Measurements from ENCODE around the gene TRDN.
"Not testable (repeated sequence)": the region's sequence is repeated elsewhere in the genome, so short reads cannot be mapped to it uniquely, and the experiment has no call there.

TRDN gene

DNA sequence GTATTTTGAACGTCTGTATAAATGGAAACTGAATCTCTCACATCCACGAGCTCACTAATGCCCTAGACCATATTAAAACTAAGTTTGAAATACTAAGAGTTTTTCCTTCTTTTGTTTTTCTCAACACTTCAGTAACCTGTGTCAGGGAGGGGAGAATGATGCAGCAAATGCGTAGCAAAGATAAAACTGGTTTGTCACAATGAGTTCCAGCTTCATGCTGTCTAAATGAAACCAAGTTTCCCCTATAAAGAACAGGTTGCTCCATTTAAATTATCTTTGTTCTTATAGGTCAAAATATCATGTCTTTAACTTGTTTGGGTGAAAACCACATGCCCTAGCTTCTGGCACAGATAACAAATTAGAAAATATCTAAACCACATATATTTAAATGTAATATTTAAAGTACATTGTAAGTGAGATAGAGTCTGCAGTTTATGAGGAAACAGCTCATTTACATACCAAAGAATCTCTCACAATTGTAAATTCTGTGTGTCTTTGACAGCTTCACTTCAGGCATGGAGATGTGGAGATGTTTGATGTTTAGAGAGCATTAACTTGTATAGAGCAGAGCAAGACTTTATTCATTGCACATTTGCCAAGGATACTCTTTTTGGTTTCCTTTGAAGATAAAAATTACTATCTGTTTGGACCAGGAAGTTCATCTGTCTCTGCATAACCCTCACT, 7.3 kb downstream of the TRDN start:
- DNase-seq (ENCODE audit: low read depth): no peak

DNA sequence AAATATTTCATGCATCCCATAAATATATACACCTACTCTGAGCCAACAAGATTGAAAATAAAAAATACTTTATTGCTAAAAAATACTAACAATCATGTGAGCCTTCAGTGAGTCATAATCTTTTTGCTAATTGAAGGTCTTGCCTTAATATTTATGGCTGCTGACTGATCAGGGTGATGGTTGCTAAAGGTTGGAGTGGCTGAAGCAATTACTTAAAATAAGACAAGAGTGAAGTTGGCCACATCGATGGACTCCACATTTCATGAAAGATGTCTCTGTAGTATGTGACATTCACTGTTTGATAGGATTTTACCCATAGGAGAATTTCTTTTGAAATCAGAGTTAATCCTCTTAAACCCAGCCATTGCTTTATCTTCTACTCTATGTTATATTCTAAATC, 11.1 kb downstream of the TRDN start:
- DNase-seq (ENCODE audit: low read depth): no peak

DNA sequence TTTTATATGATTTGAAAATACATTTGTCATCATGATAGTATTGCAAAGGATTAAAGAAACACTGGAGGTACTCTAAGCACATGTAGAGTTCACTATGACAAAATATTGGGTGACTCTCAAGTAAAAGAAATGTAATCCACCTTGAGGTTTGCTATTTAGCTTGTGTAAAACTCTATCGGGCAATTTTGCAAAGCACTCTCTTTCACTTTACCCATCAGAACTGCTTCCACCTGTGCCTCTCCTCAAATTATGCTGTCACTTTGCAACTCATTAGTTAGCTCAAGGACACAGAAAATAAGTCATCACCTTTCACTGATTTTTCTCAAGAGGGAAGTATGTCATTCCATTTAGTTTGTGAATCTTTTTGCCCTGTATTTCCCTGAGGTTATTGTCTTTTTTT, 14.0 kb downstream of the TRDN start:
- no peak for DNase-seq (ENCODE audit: low read depth)

DNA sequence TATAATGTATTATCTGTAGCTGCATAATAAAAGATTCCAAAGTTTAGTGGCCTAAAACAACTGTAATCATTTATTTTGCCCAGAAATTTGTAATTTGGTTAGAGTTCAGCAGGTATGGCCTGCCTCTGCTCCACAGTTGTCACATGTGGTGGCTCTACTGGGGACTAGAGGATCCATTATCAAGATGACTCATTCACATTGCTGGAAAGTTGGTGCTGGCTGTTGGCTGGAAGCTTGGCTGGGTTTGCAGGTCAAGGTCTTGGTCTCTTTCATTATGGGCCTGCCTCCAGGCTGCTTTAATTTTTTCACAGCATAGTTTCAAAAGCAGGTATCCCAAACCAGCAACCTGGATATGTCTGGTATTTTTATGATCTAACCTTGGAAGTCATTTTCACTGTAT, 17.6 kb downstream of the TRDN start:
- no peak for DNase-seq (ENCODE audit: low read depth)

DNA sequence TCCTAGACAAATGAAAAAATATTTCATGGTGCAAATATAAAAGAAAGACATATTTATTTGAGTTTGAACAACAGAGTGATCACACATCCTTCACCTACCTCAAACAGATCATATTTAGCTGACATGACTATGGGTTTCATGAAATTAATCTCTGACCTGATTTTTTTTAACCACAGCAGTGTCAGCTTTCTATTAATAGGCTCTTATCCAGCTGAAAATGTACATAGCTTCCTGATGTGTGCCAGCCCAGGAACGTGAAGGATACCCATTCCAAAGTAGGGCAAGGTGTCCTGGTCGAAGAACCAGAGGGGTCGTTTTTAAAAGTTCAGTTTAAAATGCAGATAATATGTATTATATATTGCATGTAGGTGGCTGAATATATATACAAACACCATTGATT, 19.8 kb downstream of the TRDN start:
- DNase-seq (ENCODE audit: low read depth): no peak

DNA sequence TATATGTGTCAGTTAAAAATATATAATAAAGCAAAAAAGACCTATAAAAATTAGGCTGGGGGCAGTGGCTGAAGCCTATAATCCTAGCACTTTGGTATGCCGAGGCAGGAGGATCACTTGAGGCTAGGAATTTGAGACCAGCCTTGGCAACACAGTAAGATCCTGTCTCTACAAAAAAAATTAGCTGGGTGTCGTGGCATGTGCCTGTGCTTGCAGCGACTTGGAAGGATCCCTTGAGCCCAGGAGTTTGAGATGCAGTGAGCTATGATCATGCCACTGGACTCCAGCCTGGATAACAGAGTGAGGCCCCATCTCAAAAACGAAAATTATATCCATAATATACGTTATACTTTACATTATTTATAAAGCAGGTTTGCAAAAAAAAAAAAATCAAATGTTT, 20.7 kb downstream of the TRDN start:
- no peak for DNase-seq (ENCODE audit: low read depth)

DNA sequence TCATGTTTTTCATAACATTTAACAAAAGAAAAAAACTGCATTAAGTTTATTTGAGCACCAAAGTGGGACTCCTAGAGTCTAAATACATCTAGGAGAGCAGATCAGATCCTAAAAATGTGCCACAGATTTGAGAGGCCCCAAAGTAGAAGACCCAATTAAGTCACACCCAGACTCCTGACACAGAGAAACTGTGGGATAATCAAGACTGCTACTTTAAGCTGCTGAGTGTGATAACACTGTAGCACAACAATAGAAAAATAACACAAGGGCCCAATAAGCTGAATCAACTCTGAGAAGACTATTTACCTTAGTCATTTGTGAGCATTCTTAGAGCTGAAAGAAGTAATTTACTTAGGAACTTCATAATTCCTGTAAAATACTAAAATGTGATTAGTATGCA, 26.0 kb downstream of the TRDN start:
- no peak for DNase-seq (ENCODE audit: low read depth)

DNA sequence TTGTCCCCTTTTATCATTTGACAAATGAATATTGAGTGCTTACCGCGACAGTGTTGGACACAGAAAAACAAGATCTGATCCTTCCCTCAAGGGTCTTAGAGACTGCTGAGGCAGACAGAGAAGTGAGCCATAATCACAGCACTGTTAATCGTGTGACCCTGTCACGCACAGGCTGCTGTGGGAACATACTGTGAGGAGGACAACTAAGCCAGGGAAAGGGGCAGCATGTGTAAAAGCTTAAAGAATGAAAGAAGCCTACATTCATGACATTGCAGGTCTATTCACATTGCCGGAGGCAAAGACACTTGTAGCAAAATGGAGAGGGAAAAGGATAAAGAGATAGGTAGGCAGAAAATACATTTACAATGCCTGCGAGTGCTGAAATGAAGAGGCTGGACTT, 32.7 kb downstream of the TRDN start:
- no peak for DNase-seq (ENCODE audit: low read depth)

DNA sequence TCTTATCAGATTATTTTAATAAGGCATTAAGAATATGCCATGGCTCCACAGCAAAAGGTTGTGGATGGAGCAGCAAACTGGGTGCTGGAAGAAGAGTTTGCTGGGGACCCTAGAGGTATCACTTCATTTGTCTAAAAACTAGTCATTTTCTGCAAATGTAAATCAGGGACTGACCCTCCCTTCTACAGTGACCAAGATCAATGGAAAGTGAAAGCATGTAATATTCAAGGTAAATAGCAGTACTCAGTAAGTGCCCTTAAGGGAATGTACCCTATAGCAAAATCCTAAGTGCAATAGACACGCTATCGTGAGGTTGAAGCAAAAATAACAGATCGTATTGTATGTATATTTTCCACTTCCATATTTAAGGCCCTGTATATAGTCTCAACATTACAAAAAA, 38.7 kb downstream of the TRDN start:
- DNase-seq (ENCODE audit: low read depth): no peak

DNA sequence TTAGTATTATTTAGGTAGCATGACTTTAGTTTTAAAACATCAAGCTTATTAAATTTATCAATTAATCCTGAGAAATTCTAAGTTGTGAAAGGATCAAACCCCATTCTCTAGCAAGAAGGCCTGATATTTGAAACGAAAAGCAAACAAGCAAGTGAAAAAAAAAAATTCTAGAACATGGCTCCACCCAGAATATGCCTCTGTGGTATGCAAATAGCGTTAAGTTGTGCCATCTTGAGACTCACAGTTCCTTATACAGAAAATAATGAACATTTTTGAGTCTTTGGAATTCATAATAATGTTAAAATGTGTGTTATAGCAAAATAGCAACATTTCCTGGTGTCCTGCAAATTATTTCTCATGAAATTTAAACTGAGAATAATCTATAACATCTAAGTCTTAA, 42.0 kb downstream of the TRDN start:
- no peak for DNase-seq (ENCODE audit: low read depth)

DNA sequence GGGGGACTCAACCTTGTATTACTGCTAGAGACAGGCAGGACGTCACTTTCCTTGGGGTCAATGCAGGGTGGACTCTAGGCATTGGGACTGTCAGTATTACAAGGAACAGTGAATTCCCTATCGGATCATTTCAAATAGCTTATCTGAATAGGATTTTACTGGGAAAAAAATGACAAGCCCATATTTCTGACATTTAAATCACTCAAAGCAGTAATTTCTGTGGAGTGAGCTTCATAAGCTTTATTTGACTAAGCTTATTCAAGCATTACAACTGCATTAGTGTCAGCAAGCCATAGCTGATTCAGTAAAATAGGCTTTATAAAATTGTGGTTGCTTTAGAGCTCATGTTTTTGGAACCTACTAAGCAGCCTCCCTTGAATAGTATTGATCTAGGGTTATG, 44.3 kb downstream of the TRDN start:
- no peak for DNase-seq (ENCODE audit: low read depth)

DNA sequence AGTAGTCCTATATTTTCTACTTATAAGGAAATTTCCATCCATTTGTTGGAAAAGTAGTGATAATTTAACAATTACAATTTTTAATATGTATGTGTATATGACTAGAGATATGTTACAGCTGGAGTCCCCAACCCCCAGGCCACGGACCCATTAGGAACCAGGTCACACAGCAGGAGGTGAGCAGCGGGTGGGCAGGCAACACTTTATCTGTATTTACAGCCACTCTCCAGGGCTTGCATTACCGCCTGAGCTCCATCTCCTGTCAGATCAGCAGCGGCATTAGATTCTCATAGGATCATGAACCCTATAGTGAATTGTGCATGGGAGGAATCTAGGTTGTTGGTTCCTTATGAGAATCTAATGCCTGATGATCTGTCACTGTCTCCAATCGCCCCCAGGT, 46.8 kb downstream of the TRDN start:
- no peak for DNase-seq (ENCODE audit: low read depth)

DNA sequence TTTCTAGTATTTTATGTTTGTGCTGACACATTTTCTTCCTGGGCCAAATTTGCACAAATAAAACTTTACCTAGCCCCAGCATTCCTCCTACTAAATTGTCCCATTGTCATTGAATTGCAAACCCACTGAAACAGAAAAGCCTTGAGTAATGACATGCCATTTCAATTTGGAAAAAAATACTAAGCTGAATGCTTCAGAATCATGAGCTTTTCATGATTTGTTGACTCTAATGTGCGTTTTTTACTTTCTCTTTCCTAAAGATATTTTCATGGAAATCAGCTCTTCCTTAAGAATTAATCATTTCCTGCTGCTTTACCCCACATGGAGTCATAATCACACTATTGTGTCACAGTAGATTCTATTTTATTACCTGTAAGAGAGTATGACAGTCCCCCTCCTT, 47.4 kb downstream of the TRDN start:
- no peak for DNase-seq (ENCODE audit: low read depth)

DNA sequence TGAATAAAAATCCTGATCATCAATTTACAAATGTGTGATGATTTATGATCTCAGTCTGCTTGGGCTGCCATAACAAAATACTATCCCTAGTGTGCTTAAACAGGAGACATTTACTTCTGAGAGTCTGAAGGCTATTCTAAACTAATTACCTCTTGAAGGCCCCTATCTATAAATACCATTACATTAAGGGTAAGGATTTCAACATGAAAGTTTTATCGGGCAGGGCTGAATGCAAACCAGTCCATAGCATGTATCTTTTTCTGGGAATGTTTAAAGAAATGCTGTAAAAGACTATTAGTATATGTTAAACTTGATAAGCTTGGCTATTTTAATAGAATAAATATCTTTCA, 48.2 kb downstream of the TRDN start:
- no peak for DNase-seq (ENCODE audit: low read depth)

DNA sequence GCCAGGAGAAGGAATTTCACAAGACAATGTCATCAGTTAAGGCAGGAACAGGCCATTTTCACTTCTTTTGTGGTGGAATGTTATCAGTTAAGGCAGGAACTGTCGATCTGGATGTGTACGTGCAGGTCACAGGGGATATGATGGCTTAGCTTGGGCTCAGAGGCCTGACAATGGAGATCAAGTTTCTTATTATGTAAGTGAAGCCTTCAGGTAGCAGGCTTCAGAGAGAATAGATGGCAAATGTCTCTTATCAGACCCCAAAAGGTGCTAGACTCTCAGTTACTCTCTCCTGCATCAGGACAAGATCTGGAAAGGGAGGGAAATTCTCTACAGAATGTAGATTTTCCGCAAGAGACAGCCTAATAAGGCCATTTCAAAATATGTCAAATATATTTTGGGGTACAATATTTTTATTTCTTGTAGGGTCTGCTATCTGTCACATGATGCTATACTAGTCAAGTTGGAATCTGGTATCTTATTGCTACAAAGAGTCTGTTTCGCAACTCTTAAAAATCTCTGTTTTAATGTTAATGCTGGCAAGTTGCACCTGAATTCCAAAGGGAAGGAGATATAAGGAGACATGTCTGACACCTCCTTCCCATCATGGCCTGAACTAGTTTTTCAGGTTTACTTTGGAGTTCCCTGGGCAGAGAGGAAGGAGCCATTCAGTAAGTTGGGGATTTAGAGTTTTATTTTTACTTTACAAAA, 48.8 kb downstream of the TRDN start:
- DNase-seq (ENCODE audit: low read depth): no peak

DNA sequence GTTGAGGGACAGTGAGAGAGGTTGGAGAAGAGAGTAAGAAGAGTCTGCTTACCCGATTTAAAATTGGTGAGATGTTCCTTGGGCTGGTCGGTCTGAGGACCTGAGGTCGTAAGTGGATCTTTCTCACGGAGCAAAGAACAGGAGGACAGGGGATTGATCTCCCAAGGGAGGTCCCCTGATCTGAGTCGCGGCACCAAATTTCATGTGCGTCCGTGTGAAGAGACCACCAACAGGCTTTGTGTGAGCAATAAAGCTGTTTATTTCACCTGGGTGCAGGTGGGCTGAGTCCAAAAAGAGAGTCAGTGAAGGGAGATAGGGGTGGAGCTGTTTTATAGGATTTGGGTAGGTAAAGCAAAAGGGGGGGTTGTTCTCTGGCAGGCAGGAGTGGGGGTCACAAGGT, 49.3 kb downstream of the TRDN start:
- DNase-seq (ENCODE audit: low read depth): not testable (repeated sequence)

DNA sequence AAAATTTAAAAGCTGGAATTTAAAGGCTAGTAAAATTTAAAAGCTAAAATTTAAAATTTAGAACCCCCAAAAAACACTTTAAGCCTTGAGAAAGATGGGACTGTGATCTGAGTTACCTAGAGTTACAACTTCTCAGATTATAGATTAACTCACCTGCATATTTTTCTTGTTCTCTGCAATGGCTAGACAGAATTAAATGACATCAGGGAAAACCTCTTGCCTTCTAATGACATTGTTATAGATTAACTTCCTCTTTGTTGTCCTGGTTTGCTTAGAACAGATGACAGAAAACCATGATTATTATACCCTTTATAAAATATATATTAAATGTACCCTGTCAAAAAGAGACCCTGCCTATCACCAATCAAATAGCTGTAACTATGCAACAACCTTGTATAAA, 56.4 kb downstream of the TRDN start:
- no peak for DNase-seq (ENCODE audit: low read depth)

DNA sequence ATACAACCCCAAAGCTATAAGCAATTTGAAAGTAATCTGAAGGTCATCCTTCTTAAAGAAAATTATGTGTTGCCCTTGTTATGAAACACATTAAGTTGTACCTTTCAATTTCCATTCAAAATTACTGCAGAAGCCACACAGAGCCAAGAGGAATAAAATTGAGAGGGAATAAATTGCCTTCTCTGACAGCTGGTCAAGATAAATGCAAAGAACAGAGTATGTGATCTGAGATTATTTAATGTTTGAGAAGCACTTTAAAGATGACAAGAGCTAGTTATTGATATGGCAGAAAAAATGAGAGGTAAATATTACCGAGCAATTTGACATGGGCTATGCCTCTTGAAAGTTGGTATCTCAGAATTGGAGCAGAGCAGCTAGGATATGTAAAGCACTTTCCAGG, 61.6 kb downstream of the TRDN start:
- DNase-seq (ENCODE audit: low read depth): no peak

DNA sequence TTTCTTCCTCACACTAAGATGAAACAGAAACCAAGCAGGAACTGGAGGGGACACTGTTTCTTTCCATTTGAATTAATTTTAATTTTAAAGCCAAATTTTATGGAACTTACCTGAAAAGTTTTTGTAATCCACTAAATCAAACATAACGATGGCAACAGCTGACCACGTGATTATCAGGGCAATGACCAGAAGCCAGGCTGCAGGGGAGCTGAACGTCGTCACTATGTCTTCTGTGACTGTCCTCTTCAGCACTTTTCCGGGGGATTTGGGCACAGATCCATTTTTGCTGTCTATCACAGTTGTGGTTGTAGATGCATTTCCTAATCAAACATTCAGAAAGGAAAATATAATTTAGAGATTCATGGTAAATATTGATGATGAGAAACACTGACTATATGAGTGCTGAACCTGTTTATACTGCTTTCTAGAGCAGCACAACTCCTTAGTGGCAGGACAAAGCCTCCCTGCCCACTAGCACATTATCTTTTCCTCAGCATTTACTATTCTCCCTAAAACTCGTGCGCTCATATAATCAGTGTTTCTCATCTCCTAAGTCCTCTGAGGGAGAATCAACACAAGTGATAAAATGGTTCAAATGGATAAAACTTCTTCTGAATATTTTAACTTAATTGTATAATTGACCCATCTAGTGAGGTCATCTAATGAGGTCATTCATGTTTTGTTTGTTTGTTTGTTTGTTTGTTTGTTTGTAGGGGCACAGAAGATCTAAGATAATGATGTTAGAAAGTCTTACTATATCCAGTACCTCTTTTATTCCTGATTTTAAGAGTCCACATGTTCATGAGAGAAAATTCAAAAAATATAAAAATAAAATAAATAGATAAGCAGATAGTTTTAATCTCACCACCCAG, 65.7 kb downstream of the TRDN start:
- DNase-seq (ENCODE audit: low read depth): no peak

DNA sequence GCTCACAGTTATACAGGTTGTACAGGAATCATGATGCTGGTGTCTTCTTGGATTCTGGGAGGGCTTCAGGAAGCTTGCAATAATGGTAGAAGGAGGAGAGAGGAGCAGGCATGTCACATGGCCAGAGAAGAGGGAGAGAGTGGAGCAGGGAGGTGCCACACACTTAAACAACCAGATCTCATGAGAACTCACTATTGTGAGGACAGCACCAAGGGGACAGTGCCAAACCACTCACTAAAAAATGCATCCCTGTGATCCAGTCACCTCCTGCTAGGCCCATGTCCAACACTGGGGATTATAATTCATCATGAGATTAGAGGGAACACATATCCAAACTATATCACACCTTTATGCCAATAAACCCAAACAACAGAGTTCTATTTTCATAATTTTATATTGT, 67.2 kb downstream of the TRDN start:
- no peak for DNase-seq (ENCODE audit: low read depth)

DNA sequence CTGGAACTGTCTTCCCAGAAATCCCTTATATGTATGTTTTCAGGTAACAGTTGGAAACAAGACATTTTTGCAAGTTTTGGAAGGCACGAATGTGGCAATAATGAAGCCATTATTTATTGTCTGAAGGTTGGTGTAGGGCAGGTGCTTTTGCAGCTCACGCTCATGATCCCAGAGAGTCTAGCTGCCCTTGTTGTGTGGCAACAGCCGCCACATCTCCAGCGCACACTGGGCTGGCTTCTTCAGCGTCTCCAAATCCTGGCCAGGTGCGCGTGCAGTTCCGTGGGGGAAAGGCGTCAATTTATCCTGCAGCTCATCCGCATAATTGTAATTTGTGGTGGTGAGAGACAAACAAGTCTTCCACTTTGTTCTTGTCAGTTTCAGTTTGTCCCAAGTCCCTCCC, 71.2 kb downstream of the TRDN start:
- no peak for DNase-seq (ENCODE audit: low read depth)

DNA sequence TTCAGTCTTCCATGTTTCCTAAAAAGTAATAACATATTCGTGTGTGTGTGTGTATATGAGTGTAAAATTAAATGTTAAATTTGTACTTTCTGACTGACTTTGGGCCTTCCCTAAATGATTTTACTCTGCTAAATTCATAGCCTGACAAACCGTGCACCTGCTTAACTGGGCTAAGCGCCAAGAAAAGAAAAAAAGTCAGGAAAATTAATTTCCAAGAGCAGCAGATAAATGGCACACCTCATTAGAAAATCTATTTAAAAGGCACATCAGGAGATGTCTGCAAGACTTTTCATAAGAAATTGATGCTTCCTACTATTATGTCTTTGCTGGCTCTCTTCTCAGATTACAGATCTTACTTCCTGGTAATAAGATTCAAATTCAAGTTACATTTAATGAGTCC, 72.4 kb downstream of the TRDN start:
- DNase-seq (ENCODE audit: low read depth): no peak

DNA sequence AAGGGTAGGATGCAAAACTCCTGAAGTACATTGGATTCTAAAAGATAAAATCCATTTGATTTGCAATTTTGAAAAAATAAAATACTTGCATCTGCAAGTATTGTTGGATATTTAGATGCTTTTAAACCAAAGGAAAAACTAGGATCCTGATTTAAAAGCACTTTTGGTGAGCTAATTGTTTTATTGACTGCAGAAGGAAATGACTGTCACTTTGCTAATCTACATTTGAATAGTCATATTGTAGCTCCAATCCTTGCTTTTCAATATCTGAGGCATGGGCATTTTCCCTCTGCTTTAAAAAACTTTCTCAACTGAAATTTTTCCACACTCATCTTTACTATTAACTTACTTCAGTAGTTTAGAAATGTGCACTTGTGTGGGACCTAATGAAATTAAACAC, 74.1 kb downstream of the TRDN start:
- no peak for DNase-seq (ENCODE audit: low read depth)
